BE2C (cell line): ENCODE data around the gene BCAP31.
"Not testable (repeated sequence)": the region's sequence is repeated elsewhere in the genome, so short reads cannot be mapped to it uniquely, and the experiment has no call there.

Source experiments
- DNase-seq: peaks from one replicate; pipeline ENCODE4 v3.0.0-alpha.2; 2020
- H3K27me3 ChIP-seq: fragments of 250-450 bp; sonication (Bioruptor Pico); 2 replicates; pipeline ENCODE4 v1.5.1; 2020; ENCODE audit warnings: mild to moderate bottlenecking
- H3K36me3 ChIP-seq: fragments of 250-450 bp; sonication (Bioruptor Pico); 2 replicates; pipeline ENCODE4 v1.5.1; 2020; ENCODE audit warnings: mild to moderate bottlenecking
- H3K4me1 ChIP-seq: fragments of 250-450 bp; sonication (Bioruptor Pico); 2 replicates; pipeline ENCODE4 v1.5.1; 2020
- H3K4me3 ChIP-seq: 2 replicates; pipeline ENCODE4 v1.5.1; 2011; ENCODE audit warnings: low read depth, low read length
- H3K9me3 ChIP-seq: fragments of 250-450 bp; sonication (Bioruptor Pico); 2 replicates; pipeline ENCODE4 v1.5.1; 2020
- TF ChIP-seq, protein P1 (sequence below): IDR thresholded peaks from 2 replicates; pipeline ENCODE4 v1.5.1; 2012; ENCODE audit warnings: mild to moderate bottlenecking, low read depth, low read length

The BCAP31 gene

DNA sequence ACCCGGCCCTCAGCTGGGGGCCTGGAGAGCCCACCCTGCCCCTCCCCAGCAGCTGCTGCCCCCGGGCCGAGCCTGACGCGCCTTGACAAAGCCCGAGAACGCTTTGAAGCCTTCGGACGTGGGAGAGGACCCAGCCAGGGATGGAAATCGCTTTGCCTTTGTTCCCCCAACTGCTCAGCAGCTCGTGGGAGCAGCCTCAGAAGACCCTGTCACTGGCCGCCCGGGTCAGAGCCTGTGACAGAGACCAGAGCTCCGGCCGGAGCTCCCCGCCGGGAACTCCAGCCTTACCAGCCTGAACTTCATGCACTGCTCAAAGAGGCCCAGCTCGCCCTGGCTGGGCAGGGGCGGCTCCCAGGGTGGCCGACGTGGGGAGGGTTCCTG, 39.0 kb downstream of the BCAP31 start:
- Histone ChIP-seq H3K4me3 (no peak overlapping the region), H3K27me3 (no peaks in the 10 kb centered on the region), H3K9me3 (no peaks in the 10 kb centered on the region), H3K4me1 (no peaks in the 10 kb centered on the region), H3K36me3 (no peaks in the 10 kb centered on the region)
- no peak for DNase-seq
- TF ChIP-seq, protein P1, sequence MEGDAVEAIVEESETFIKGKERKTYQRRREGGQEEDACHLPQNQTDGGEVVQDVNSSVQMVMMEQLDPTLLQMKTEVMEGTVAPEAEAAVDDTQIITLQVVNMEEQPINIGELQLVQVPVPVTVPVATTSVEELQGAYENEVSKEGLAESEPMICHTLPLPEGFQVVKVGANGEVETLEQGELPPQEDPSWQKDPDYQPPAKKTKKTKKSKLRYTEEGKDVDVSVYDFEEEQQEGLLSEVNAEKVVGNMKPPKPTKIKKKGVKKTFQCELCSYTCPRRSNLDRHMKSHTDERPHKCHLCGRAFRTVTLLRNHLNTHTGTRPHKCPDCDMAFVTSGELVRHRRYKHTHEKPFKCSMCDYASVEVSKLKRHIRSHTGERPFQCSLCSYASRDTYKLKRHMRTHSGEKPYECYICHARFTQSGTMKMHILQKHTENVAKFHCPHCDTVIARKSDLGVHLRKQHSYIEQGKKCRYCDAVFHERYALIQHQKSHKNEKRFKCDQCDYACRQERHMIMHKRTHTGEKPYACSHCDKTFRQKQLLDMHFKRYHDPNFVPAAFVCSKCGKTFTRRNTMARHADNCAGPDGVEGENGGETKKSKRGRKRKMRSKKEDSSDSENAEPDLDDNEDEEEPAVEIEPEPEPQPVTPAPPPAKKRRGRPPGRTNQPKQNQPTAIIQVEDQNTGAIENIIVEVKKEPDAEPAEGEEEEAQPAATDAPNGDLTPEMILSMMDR: no peak

DNA sequence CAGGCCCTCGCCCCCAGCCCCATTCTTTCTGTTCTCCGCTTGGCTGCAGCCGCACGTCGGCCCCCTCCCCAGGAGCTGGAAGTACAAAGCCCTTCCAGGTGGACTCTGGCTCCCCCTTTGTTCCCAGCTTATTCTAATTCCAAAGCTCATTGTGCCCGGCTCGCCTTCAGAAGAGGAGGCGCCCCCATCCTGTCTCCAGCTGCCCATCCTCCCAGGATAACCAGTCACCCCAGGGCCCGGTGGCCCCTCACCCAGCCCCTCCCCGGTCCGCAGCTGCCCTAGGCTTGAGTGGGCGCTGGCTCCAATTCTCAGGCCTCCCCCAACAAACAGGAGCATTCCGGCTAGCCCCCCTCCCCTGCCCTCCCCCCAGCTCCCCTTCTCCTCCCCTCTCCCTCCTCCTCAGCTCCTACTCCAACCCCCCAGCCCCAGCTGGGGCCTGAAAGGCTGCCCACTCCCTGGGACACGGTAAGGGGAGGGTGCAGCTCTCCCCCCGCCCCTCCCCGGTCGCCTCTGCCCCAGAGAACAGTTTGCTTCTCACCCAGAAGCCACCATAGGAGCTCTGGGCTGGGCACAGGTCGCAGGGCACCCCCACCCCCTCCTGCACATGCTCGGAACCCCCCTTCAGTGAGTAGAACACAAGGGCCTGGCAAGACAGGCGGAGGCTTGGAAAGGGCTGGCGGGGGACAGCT, 39.6 kb downstream of the BCAP31 start:
- Histone ChIP-seq H3K4me1 (no peaks in the 10 kb centered on the region), H3K36me3 (no peaks in the 10 kb centered on the region), H3K9me3 (no peaks in the 10 kb centered on the region), H3K4me3 (no peak overlapping the region), H3K27me3 (no peaks in the 10 kb centered on the region)
- TF ChIP-seq, protein P1: no peak
- no peak for DNase-seq

DNA sequence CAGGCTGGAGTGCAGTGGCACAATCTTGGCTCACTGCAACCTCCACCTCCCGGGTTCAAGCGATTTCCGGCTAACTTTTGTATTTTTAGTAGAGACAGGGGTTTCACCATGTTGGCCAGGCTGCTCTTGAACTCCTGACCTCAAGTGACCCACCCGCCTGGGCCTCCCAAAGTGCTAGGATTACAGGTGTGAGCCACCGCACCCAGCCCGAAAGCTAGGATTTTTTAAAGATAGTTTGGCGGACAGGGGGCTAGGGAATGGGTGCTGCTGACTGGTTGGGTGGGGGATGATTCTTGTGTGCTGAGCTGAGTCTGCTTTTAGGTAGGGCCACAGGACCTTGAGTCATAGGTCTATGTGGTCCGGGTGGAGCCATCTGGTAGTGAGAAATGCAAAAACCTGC, 40.7 kb downstream of the BCAP31 start:
- not testable (repeated sequence) for H3K4me1 ChIP-seq, DNase-seq, H3K9me3 ChIP-seq, H3K4me3 ChIP-seq, H3K36me3 ChIP-seq, H3K27me3 ChIP-seq

DNA sequence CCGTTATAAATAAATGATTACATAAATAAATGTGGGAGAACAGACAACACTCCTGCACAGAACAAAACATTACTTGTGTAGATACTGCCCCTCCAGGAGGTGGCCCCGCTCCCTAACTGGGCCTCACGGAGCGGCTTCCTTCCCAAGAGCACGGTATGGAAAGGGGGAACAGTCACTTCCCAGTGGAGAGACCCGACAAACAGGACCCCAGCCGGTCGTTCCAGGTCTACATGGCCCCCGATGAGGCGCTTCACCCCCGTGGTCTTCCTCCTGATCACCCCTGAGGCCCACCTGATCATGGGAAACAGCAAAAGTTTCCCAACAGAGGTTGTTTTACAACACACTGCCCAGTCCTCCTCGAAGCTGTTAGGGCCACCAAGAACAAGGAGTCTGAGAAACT, 43.0 kb downstream of the BCAP31 start:
- H3K36me3 ChIP-seq: no peaks in the 10 kb centered on the region
- no peaks in the 10 kb centered on the region for H3K27me3 ChIP-seq
- no peaks in the 10 kb centered on the region for H3K4me1 ChIP-seq
- no peak for DNase-seq
- no peak overlapping the region for H3K4me3 ChIP-seq
- H3K9me3 ChIP-seq: no peaks in the 10 kb centered on the region
- TF ChIP-seq, protein P1: no peak

- Histone ChIP-seq H3K36me3 (no peaks in the 10 kb centered on the region), H3K9me3 (no peaks in the 10 kb centered on the region), H3K27me3 (no peaks in the 10 kb centered on the region), H3K4me1 (no peaks in the 10 kb centered on the region), H3K4me3 (no peak overlapping the region)
- no peak for DNase-seq
- TF ChIP-seq, protein P1: no peak
These were observed 49.9 kb downstream of the BCAP31 start for GRCh38 chrX:153674219-153674851.

- no peak within 1 kb of the TSS for H3K4me3 ChIP-seq
- H3K27me3 ChIP-seq: no peaks in the 10 kb centered on the region
- H3K4me1 ChIP-seq: no peaks in the 10 kb centered on the region
- no peaks in the 10 kb centered on the region for H3K9me3 ChIP-seq
- TF ChIP-seq, protein P1: no peak
- no peak for DNase-seq
- no peaks in the 10 kb centered on the region for H3K36me3 ChIP-seq
These were observed 50.6 kb downstream of the BCAP31 start, which contains the start of gene PNCK for GRCh38 chrX:153673428-153674218. PNCK (minus strand) TSS chrX:153673813; CDS start chrX:153673076, 737 bp downstream.
